Stimulated activated CD4-positive, alpha-beta T cell treated with anti-CD3 and anti-CD28 coated beads, Interleukin-1b, Interleukin-23, amount 100 ng/mL, for 24 hours (primary cell): ENCODE measurements around the gene SPON1.

ENCODE experiments used
- DNase-seq, 4 experiments: peaks; one replicate each; pipeline ENCODE4 v3.0.0-alpha.2; 2020; ENCODE audit warnings: low read depth in 4 of 4, low spot score in 1 of 4

The SPON1 gene

DNA sequence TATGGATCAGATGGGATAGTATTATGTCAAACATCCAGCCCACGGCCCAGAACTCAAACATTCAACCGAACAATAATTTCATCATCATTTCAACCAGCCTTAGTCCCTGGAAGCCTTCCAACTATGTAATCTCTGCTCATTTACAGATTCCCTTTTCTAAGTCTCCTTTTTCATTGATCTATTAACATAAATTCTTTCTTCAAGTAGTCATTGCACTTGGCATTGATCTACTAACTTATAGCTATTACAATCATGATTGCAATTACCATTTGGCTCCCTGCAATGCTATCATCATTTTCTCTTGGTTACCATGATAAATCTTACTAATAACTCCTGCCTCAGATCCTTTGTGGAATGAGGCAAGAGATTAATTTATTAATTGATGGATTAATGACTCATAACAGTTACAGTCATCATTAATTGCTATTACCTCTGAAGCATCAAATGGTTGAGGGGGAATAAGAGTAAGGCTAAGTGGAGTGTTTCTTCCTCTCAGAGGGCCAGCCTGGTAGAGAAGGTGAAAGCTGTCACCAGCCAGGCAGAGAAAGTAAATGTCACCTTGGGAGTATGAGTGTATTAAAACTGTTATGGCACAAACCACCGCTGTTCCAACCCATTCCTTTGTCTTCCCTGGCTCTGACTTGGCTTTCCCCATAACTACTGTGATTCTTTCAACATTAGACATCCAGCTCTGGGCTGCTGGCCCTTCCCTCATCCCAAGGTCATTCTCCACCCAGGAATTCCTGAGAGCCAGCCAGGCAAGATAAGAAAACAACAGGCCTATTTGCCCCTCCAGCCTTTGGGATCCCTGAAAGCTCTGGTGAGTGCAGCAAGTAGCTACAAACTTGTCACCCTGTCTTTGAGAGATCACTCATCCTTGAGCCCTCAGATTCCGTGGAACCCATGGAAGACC lies 221.8 kb downstream of the SPON1 start:
- DNase-seq: no peak

GRCh38 chr11:14185461-14185860 lies 222.9 kb downstream of the SPON1 start:
- DNase-seq: no peak

- no peak for DNase-seq
Measured at GRCh38 chr11:14186046-14186775, 223.7 kb downstream of the SPON1 start.

- no peak for DNase-seq
Measured at GRCh38 chr11:14189874-14190273, 227.4 kb downstream of the SPON1 start.

- no peak for DNase-seq
Measured at GRCh38 chr11:14190992-14191778, 228.7 kb downstream of the SPON1 start.

GRCh38 chr11:14193644-14194043 lies 231.1 kb downstream of the SPON1 start:
- DNase-seq: no peak

DNA sequence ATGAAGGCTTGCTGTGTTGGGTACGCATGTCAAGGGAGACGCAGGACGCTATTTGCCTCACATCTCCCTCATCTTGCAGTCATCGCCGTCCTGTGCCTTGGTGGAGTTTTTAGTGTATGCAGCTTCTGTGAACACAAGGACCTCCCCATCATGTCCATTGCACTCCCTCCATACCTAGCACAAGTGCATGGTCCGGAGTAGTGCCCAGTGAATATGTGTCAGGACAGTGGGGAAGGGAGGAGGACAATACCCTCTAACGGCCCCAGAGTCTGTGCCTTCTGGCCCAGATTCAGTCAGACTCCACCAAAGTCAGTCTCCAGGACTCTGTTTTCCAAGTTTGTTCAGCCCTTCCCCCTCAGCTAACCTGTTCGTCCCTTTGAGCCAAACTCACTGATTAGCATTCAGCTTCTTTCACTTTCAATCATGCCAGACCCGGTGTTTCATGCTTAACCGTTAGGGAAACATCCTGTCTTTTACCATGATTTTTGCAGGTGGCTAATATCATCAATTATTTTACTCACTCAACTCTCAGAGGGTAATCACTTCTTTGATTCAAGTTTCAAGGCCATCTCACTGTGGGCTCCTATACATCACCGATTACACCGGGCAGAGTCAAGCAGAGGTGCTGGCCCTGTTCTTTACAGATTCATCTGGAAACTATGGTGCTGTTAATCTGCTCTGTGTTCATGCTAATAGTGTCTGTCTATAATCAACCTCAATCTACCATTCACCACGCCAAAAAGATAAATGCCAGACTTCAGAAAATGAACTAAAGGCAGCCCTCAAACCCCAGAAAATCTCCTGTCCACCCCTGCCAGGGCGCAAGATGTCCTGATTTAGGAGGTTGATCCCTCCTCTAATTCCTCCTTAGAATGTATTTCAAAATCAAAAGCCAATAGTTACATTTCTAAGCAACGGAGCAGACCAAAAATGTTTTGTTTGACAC lies 240.0 kb downstream of the SPON1 start:
- DNase-seq: no peak

GRCh38 chr11:14203321-14203720 lies 240.8 kb downstream of the SPON1 start:
- no peak for DNase-seq

GRCh38 chr11:14212986-14213385 lies 250.5 kb downstream of the SPON1 start:
- DNase-seq: no peak

DNA sequence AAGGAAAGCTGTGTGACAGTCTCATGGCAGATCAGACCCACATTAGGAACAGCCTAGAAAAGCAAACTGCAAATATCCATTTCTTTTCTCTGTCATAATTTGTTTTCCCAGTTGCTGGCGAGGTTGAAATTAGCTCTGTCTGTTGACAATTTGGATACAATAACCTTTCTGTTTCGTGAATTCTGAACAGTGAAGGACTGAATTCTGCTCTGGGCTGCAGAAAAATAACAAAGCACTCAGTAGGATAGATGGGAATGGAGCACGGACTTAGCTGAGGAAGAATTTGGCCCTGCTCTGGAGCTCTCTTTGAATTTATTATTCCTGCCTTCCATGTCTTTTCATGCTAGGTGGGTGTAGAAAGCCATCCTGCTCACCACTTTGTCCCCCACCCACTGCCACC lies 256.2 kb downstream of the SPON1 start:
- no peak for DNase-seq

DNA sequence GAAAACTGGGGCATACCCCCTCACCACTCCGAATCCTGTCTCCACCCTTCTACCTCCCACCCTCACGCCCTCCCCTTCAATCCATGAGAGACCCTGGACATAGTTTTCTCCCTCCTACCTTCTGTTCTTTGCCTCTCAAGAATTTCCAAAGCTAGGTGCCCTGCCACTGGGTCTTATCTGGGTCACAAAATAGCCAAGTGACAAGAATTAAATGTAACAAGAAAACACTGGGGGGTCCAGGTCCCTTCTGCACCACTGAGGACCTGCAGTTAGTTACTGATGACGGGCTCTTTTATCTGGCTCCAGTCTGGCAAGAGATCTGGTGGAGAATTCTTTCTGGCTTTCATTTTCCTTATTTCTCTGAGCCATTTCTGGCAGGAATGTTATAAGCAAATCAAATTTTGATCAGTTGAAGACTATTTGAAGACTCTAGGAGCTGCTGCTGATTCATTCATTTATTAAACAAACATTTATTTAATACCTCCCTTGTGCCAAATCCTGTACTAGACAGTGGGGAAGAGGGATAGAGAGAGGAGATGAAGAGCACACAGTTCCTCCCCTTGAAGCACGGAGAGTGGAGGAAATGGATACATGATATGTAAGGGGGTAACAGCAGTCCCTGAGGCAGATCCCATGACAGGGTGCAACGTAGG lies 261.2 kb downstream of the SPON1 start:
- no peak for DNase-seq

GRCh38 chr11:14224395-14224794 lies 261.9 kb downstream of the SPON1 start:
- DNase-seq: no peak

- no peak for DNase-seq
Measured at GRCh38 chr11:14225666-14226065, 263.1 kb downstream of the SPON1 start.

- no peak for DNase-seq
Measured at GRCh38 chr11:14228356-14228755, 265.8 kb downstream of the SPON1 start.

DNA sequence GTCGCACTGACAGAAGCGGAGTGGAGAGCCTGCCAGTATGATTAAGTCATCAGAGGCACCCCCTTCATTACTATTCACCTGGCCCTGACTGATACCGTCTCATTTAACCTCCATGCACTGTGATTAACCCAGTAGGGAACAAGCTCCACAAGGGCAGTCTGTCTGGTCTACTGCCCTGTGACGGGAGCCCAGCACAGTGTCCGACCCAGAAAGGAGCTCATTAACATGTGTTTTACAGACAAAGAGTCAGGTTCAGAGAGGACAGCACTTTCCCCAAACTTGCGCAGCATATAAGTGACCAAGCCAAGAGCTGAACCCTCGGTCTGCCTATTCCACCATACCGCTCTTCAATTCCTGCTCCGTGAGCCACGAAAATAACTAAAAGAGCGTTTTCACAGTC lies 266.9 kb downstream of the SPON1 start:
- no peak for DNase-seq

- no peak for DNase-seq
Measured at GRCh38 chr11:14230407-14230806, 267.9 kb downstream of the SPON1 start.

- DNase-seq: no peak
Measured at GRCh38 chr11:14232652-14233051, 270.1 kb downstream of the SPON1 start.

DNA sequence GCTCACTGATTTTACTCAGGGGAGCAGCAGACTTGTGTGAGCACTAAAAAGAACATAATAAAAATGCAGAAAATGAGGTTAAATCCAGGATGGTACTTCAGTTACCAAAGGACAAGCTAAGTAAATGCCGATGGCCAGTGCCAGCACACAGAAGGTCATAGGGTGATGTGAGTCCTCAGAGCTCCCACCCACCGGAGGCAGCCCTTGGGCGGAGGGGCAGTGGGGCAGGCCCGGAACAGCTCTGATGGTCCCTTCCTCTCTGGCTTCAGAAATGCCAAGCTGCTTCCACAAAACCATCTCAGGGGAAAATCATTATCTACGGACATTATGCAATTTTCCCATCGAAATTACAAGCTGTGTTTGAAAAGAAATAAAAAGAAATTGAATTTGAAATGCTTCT lies 271.9 kb downstream of the SPON1 start:
- DNase-seq: no peak

DNA sequence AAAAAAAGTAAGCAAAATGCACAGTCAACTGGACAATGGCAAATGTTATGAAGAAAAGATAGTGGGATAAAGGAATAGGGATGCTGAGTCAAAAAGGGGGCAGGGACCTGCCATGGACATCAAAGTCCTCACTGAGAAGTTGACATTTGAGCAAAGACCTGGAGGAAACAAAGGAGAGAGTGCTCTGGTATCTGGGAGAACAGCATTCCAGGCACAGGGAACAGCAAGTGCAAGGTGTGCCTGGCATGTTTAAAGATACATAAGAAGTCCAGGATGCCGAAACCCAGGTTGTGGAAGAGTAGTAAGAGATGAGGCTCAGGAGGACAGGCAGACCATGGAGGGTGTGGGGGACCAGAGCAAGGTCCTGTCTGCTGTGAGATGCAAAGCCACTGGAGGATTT lies 273.2 kb downstream of the SPON1 start:
- no peak for DNase-seq

- DNase-seq: no peak
Measured at GRCh38 chr11:14237444-14237961, 275.0 kb downstream of the SPON1 start.
